Osteocyte (in vitro differentiated cells): ENCODE results near the gene MST1. TPM values are rescaled to one million over a fixed set of nuclear protein-coding genes. Genes with fewer than 3 reads are reported as not detected.

ENCODE experiments used
- DNase-seq: peaks from one replicate; pipeline ENCODE4 v3.0.0; 2021; ENCODE audit warnings: mixed read lengths; ENCODE audit not compliant: unreplicated experiment; ENCODE audit errors: extremely low spot score
- H3K27ac Mint-ChIP-seq: one replicate; pipeline ENCODE4 v1.8.0; 2021; ENCODE audit warnings: mild to moderate bottlenecking, mixed read lengths; ENCODE audit not compliant: unreplicated experiment
- H3K27me3 Mint-ChIP-seq: one replicate; pipeline ENCODE4 v1.8.0; 2021; ENCODE audit warnings: mixed read lengths; ENCODE audit not compliant: unreplicated experiment
- H3K36me3 Mint-ChIP-seq: one replicate; pipeline ENCODE4 v1.8.0; 2021; ENCODE audit warnings: mixed read lengths; ENCODE audit not compliant: unreplicated experiment
- H3K4me1 Mint-ChIP-seq: one replicate; pipeline ENCODE4 v1.8.0; 2021; ENCODE audit warnings: mixed read lengths; ENCODE audit not compliant: unreplicated experiment
- H3K4me3 Mint-ChIP-seq: one replicate; pipeline ENCODE4 v1.8.0; 2021; ENCODE audit warnings: mild to moderate bottlenecking, moderate library complexity, mixed read lengths; ENCODE audit not compliant: unreplicated experiment
- H3K9me3 Mint-ChIP-seq: one replicate; pipeline ENCODE4 v1.8.0; 2021; ENCODE audit warnings: mixed read lengths; ENCODE audit not compliant: unreplicated experiment
- total RNA-seq: library from RNA; stranded (reverse); gene quantifications from 2 replicates; pipeline ENCODE4 v1.2.1, GENCODE V29; 2021
- TF ChIP-seq, protein P1 (sequence below): fragments of 200-600 bp; sonication (generic); IDR thresholded peaks from 2 replicates; pipeline ENCODE4 v1.5.0; 2021; ENCODE audit warnings: antibody characterized with exemption, mild to moderate bottlenecking, moderate library complexity

The MST1 gene
- total RNA-seq, 1 donor from 2014 or later: 38.3 TPM

DNA sequence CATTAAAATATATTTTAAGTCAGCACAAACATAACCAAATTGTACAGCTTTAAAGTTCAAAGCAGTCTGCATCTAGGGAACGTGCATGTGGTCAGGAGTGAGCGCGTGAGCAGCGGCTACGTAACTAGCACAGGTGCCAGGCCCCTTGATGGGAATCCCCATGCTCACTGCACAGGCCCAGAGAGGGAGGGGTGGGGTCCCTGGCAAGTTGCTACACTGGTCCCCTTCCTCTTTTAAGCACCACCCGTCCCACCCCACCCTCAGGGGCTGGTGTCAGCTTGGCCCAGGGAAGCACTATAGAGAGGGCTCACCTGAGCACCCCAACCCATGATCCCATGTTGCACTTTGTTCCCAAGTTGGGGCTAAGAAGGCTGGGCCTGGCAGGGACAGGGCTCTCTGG lies 35.3 kb upstream of the MST1 start:
- DNase-seq: no peak
- no peaks in the 10 kb centered on the region for H3K27me3 Mint-ChIP-seq
- H3K9me3 Mint-ChIP-seq: no peaks in the 10 kb centered on the region
- H3K4me1 Mint-ChIP-seq: peaks cover 20% of the 10 kb centered on the region
- peak overlapping the region; percentile 96 for H3K27ac Mint-ChIP-seq
- TF ChIP-seq, protein P1, sequence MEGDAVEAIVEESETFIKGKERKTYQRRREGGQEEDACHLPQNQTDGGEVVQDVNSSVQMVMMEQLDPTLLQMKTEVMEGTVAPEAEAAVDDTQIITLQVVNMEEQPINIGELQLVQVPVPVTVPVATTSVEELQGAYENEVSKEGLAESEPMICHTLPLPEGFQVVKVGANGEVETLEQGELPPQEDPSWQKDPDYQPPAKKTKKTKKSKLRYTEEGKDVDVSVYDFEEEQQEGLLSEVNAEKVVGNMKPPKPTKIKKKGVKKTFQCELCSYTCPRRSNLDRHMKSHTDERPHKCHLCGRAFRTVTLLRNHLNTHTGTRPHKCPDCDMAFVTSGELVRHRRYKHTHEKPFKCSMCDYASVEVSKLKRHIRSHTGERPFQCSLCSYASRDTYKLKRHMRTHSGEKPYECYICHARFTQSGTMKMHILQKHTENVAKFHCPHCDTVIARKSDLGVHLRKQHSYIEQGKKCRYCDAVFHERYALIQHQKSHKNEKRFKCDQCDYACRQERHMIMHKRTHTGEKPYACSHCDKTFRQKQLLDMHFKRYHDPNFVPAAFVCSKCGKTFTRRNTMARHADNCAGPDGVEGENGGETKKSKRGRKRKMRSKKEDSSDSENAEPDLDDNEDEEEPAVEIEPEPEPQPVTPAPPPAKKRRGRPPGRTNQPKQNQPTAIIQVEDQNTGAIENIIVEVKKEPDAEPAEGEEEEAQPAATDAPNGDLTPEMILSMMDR: no peak
- H3K4me3 Mint-ChIP-seq: peak overlapping the region; percentile 87
- H3K36me3 Mint-ChIP-seq: peaks cover 23% of the 10 kb centered on the region

DNA sequence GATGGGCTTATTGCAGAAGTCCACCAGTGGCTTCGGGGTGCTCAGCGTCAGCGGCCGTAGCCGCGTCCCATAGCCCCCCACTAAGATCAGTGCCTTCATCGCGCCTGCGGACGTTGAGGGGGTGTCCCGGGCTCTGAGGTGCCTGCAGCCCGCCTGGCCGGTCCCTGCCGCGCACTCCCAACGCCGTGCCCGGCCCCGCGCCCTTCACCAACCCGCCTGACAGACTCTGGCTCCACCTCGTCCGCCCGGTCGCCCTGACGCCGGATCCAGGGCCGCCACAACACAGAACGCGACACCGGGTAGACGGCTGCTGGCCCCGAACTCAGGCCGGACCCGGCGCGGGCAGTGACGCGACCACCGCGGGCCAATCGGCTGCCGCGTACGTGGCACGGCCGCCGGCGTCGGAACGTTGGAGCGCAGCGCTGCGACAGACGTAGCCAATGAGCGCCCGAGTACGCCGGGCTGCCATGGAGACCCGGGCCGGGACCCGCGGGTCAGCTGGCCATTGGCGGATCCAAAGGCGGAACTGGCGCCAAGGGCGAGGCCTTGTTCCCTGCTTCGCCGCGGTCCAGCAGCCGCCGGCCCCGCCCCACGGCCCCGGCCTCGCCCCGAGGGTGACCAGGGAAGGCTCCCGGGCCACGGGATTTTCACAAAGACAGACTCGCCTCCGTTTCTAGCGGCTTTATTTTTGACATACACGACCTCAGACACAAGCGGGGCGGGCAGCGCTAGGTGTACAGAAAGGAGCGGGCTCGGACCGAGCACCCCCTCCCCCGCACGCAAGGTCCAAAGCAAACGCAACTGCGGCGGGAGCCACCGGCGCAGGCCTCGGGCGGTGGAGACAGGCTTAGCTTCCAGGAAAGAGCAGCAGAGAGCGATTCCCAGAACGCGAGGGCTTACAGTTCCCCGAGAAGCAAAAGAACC lies 34.6 kb upstream of the MST1 start, which contains the start of gene GMPPB:
GMPPB (minus strand) TSS at position 324 of the 924 bp plus-strand sequence; CDS start at position 99, 225 bp downstream.
- peaks cover 24% of the 10 kb centered on the region for H3K4me1 Mint-ChIP-seq
- TF ChIP-seq, protein P1: no peak
- peak within 1 kb of the TSS; percentile 96 for H3K27ac Mint-ChIP-seq
- peaks cover 20% of the 10 kb centered on the region for H3K36me3 Mint-ChIP-seq
- H3K27me3 Mint-ChIP-seq: no peaks in the 10 kb centered on the region
- peak; percentile 99 for DNase-seq
- H3K9me3 Mint-ChIP-seq: no peaks in the 10 kb centered on the region
- peak within 1 kb of the TSS; percentile 87 for H3K4me3 Mint-ChIP-seq

DNA sequence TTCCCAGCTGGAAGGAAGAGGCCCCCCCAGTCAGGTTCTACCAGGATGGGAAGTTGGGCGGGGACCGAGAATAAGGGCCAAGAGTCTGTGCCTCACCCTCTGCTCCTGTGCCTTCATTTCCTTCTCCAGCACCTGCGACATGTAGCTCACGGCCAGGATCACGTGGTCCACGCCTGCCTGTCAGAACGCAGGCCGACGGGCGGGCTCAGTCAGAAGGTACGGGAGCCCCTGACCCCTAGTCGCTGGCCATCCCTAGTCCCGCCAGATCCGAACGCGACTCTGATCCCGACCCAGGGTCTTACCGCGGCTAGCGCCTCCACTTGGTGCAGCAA lies 34.0 kb upstream of the MST1 start:
- Mint-ChIP-seq H3K4me1 (peaks cover 29% of the 10 kb centered on the region), H3K27ac (peak overlapping the region; percentile 96), H3K27me3 (no peaks in the 10 kb centered on the region), H3K4me3 (peak overlapping the region; percentile 87), H3K9me3 (no peaks in the 10 kb centered on the region), H3K36me3 (peaks cover 17% of the 10 kb centered on the region)
- DNase-seq: no peak
- TF ChIP-seq, protein P1: no peak

DNA sequence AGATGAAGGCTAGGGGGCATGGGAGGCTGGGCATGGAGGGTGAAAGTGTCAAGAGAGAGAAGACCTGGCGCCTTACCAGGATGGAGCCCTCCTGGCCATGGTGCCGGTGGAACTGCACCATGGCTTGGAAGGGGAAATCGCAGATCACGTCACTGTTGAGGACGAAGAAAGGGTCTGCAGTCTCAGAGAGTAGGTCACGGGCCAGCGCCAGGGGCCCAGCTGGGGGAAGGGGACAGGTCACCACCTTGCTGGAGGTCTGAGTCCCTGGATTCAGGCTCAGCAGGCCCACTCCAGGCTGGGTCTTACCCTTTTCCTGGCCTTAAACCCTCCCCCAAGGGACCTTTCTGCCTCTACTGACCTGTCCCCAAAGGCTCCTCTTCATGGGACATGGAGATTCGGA lies 33.6 kb upstream of the MST1 start:
- Mint-ChIP-seq H3K27ac (peak overlapping the region; percentile 96), H3K4me3 (peak overlapping the region; percentile 87), H3K4me1 (peaks cover 29% of the 10 kb centered on the region), H3K36me3 (peaks cover 17% of the 10 kb centered on the region), H3K9me3 (no peaks in the 10 kb centered on the region), H3K27me3 (no peaks in the 10 kb centered on the region)
- DNase-seq: no peak
- TF ChIP-seq, protein P1: no peak
